Stimulated activated effector memory CD8-positive, alpha-beta T cell treated with anti-CD3 and anti-CD28 coated beads, Interleukin-12 subunit alpha, Interleukin-12 subunit beta, amount 100 ng/mL, for 72 hours (primary cell): Measurements from ENCODE around the gene NES.

ENCODE experiments used
- ATAC-seq: fragments of 150-1000 bp; cut with Tn5 transposase; 2 replicates; pipeline ENCODE4 v1.10.0; 2021
- DNase-seq, 2 donors: peaks; one replicate each; pipeline ENCODE4 v3.0.0; 2021 to 2022; ENCODE audit warnings: low spot score in 2 of 2
- H3K27ac Mint-ChIP-seq: one replicate; pipeline ENCODE4 v1.8.0; 2022; ENCODE audit warnings: mild to moderate bottlenecking, mixed read lengths
- H3K36me3 Mint-ChIP-seq: one replicate; pipeline ENCODE4 v1.8.0; 2022; ENCODE audit warnings: mild to moderate bottlenecking, mixed read lengths
- H3K4me1 Mint-ChIP-seq: one replicate; pipeline ENCODE4 v1.8.0; 2022; ENCODE audit warnings: mixed read lengths
- H3K4me3 Mint-ChIP-seq: one replicate; pipeline ENCODE4 v1.8.0; 2022; ENCODE audit warnings: mild to moderate bottlenecking, mixed read lengths
- H3K9me3 Mint-ChIP-seq: one replicate; pipeline ENCODE4 v1.8.0; 2022; ENCODE audit warnings: mixed read lengths

The NES gene

DNA sequence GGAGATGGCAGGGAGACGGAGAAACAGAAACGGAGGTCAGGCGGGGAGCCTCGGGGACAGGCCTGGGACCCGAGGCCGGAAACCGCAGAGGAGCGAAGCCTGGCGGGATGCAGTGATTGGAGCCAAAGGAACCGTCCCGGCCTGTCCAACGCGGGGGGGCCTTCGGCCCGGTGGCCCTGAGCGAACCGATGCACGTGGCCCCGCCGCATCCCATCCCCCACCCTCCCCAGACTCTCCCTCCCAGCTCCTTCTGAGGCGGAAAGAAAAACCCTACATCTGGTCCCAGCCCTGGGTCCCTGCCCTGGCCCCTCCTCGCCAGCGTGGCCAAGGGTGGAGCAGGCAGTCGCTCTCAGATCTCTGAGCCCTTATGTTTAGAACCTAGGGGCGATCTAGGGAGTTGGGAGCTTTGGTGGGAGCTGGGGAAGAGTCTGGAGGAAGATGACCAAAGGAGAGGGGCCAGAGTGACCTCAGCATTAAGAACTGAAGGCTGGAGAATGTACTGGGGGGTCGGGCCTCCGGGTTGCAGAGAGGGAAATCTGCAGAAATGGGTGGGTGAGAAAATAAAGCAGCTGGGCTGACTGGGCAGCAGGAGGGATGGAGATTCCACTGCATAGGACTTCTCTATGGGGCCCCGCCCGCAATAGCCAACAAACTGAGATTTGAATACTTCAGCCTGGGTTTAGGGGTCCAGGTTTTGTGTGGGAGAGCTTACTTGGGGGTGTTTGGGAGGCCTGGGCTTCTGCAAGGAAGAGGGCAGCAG is 29.6 kb upstream of the NES start:
- ATAC-seq: no peak
- DNase-seq: no peak
- peaks cover 7% of the 10 kb centered on the region for H3K36me3 Mint-ChIP-seq
- H3K9me3 Mint-ChIP-seq: no peaks in the 10 kb centered on the region
- no peak overlapping the region for H3K27ac Mint-ChIP-seq
- peaks cover 33% of the 10 kb centered on the region for H3K4me1 Mint-ChIP-seq
- H3K4me3 Mint-ChIP-seq: peak overlapping the region; percentile 89

DNA sequence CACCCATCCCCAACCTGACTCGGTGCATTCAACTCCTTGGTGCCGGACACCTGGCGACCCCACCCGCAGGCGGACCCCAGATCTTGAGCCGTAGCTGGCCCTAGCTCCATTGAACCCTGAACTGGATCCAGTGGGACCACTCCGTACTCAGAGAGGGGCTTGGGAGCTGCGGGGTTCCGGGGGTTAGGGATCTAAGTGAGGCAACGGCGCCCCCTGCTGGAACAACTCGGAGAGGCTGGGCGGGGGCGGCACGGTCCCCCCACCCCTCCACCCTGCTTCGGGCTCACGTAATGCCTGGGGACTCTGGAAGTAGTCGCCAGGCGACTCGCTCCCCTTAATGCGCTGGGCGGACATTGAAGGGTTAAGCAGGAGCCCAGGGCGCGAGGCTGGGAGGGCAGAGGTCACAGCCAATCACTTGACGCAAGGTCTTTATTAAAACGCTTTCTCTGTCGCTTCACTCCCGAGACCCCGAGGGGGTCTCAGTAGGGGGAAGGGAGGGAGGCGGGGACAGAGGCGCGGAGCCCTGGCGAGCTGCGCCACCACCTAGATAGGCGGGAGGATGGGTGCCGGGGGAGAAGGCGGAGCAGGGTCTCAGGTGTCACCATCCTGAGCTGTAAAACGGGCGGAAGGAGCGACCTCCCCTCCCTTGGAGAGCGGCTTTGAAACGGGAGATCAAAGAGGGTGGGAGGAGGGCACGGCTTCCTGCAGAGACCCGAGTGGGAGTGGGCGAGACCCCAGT is 28.9 kb upstream of the NES start:
- DNase-seq (peak; percentile 76 to 88), ATAC-seq (peak; percentile 77)
- H3K9me3 Mint-ChIP-seq: no peaks in the 10 kb centered on the region
- peak overlapping the region; percentile 89 for H3K4me3 Mint-ChIP-seq
- H3K36me3 Mint-ChIP-seq: peaks cover 7% of the 10 kb centered on the region
- peak overlapping the region; percentile 95 for H3K27ac Mint-ChIP-seq
- peaks cover 33% of the 10 kb centered on the region for H3K4me1 Mint-ChIP-seq

DNA sequence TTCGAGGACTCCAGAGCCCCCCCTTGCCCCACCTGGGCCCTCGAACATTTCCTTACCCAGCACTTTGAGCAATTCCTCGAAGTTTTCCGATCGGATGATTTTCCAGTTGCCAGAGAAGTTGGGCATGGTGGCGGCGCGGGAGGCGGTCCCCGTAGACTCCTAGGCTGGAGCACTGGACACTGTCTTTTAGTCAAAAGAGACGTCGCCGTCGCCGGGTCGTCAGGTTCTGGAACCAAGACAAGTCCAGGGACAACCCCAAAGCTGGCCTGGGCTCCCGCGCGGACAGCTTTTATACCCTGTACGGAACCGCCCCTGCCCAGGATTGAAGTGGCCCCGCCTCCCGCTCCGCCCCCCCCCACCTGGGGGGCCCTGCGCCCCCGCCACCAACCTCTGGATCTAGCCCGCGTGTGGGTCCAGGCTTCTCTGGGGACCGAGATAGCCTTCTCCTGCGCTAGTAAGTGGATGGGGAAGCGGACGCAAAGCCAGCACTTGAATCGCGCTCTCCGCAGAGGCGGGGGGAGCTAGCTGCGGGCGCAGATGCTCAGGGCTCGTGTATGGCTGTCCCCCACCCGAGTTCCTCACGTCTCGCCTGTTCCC is 28.2 kb upstream of the NES start, which contains the start of gene CRABP2:
TSS of gene CRABP2 (minus strand) at position 263 of the 597 bp plus-strand sequence. CDS start at position 126, 137 bp downstream.
- Mint-ChIP-seq H3K36me3 (peaks cover 7% of the 10 kb centered on the region), H3K27ac (peak within 1 kb of the TSS; percentile 95), H3K4me1 (peaks cover 33% of the 10 kb centered on the region), H3K4me3 (peak within 1 kb of the TSS; percentile 89), H3K9me3 (no peaks in the 10 kb centered on the region)
- DNase-seq (no peak), ATAC-seq (peak; percentile 60)

DNA sequence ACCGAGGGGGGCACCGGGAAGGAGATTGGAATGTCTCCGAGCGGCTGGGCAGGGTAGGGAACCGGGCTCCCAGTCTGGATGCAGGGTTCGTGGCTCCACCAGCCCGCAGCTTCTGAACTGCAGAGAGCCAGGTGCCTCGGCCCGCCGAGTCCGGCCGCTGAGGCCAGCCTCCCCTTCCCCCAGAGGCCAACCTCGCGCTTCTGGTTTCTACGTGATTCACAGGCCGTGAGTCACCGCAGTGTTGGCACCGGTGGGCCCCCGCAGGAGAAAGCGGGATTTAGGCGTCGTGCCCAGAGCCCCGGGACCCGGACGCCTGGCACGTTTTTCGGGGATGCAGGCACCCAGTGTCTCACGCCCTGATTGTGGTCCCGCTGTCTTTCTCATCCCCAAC is 27.7 kb upstream of the NES start:
- ATAC-seq: peak; percentile 60
- H3K36me3 Mint-ChIP-seq: peaks cover 7% of the 10 kb centered on the region
- peaks cover 33% of the 10 kb centered on the region for H3K4me1 Mint-ChIP-seq
- DNase-seq: peak in 1 of 2 donors; percentile 30
- no peaks in the 10 kb centered on the region for H3K9me3 Mint-ChIP-seq
- H3K27ac Mint-ChIP-seq: peak overlapping the region; percentile 95
- H3K4me3 Mint-ChIP-seq: peak overlapping the region; percentile 89

DNA sequence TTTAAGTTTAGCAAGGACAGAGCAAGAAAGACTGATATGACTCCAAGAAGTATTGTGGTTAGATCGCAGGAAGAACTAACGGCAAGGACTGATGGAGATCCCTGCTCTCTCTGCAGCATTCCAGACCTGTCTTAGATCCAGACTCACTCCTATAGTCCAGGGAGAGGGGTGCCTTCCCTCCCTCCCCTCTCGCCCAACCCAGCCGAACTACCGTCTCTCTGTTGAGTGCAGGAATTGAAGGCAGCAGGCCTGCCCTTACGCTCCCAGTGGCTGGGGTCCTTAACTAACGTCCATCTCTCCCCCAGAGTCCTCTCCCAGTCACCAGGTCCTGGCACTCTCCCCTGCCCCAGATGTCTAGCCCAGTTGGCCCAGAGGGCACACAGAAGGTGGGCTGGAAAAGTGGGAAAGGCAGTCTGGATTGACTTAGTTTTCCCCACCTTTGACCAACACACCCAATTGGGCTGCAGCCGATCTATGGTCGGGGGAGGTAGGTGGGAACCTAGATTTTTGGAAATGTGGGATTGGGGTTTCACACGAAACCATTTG is 27.0 kb upstream of the NES start:
- peaks cover 33% of the 10 kb centered on the region for H3K4me1 Mint-ChIP-seq
- no peak overlapping the region for H3K27ac Mint-ChIP-seq
- no peak for DNase-seq
- H3K36me3 Mint-ChIP-seq: peaks cover 7% of the 10 kb centered on the region
- no peaks in the 10 kb centered on the region for H3K9me3 Mint-ChIP-seq
- peak overlapping the region; percentile 89 for H3K4me3 Mint-ChIP-seq
- no peak for ATAC-seq

DNA sequence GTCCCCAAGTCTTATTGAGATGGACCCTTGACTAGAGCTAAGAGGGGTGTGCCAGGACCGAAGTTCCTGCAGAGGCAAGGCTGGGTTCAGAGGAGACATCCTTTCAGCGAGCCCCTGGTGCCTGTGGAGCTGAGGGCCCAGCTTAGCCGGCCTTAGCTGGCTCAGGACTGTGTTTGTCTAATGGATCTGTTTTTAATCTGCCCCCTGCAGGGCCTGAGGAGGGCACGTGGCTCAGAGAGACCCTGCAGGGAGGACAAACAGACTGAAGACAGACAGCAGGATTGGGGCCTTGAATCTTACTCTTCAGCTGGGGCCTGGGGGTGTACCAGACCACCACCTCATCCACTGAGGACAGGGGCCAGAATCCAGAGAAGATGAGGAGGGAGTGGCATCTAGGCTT is 26.5 kb upstream of the NES start:
- H3K4me3 Mint-ChIP-seq: no peak overlapping the region
- H3K4me1 Mint-ChIP-seq: peaks cover 33% of the 10 kb centered on the region
- H3K36me3 Mint-ChIP-seq: peaks cover 10% of the 10 kb centered on the region
- DNase-seq (no peak), ATAC-seq (no peak)
- H3K27ac Mint-ChIP-seq: no peak overlapping the region
- H3K9me3 Mint-ChIP-seq: no peaks in the 10 kb centered on the region

DNA sequence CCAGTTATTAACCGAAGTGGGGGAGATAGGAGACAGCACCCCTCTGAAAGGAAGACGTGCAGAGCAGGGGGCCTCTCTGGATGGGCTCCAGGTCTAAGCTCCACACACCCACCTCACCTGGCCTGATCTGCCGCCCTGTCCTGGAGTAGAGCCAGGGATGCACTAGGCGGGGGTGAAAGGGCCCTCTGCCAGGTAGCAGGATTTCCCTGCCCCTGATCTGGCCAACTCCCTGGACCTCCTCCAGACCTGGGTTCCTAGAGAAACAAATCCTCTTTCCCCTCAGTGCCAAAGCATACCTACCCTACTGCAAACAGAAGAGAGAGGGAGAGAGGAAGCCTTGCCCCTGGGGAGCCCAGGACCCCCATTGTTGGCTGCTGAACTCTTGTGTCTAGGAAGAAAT is 26.1 kb upstream of the NES start:
- Mint-ChIP-seq H3K4me3 (no peak overlapping the region), H3K27ac (no peak overlapping the region), H3K4me1 (peaks cover 33% of the 10 kb centered on the region)

DNA sequence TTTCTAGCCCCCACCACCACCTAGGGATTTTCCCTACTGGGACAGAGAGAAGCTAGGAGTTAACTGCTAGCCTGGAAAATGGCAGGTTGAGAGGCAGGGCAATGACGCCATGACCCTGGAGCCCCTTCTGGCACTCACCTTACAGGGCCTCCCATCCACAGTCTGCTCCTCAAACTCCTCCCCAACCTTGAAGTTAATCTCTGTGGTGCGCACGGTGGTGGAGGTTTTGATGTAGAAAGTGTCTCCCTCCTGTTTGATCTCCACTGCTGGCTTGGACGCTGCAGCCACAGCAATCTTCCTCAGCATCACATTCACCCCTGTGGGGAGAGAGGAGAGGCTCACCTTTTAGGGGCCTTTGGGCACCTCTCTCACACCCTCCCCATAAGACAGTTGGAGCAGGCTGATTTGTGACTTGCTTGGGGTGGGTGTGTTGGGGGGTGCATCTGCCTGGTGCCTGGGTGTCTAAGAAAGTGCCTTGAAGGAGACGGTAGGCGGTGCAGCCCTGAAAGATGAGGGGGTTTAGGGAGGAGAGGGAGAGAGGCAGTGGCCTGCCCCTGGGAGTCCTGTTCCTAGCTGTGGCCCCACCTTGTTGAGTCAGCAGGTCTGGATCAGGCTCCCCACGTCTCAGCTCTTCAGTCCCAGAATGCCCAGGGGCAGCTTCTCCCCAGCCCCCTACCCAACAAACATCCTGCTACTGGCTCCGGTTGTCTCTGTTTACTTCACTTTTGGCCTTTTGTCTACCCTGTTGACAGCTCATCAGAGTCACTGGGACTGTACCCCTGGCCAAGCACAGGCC is 23.7 kb upstream of the NES start:
- H3K27ac Mint-ChIP-seq: no peak overlapping the region
- DNase-seq (no peak), ATAC-seq (no peak)
- no peaks in the 10 kb centered on the region for H3K9me3 Mint-ChIP-seq
- H3K36me3 Mint-ChIP-seq: peaks cover 9% of the 10 kb centered on the region
- H3K4me3 Mint-ChIP-seq: no peak overlapping the region
- H3K4me1 Mint-ChIP-seq: peaks cover 20% of the 10 kb centered on the region

More for the DNA sequence above, 26.1 kb upstream of the NES start:
- Mint-ChIP-seq H3K9me3 (no peaks in the 10 kb centered on the region), H3K36me3 (peaks cover 12% of the 10 kb centered on the region)
- DNase-seq: no peak
- no peak for ATAC-seq

DNA sequence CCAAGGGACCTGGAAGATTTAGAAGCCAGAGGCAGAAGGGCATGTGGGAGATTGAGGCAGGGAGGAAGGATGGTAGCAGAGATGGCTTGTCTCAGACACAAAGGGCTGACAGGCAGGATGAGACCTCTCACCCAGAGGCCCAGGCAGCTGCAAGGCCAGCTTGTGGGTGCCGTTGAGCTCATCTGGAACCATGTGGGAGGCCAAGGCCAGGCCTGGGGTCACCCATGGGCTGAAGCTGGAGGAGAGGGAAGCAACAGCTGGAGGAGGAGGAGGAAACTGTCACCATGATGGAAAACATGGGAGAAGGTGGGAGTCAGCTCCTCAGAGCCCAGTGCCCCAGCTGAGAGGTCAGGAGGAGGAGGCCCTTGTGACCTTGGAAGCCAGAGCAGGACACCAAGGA is 21.8 kb upstream of the NES start:
- DNase-seq (no peak), ATAC-seq (no peak)
- no peaks in the 10 kb centered on the region for H3K9me3 Mint-ChIP-seq
- H3K36me3 Mint-ChIP-seq: peaks cover 6% of the 10 kb centered on the region
- H3K4me3 Mint-ChIP-seq: no peak overlapping the region
- H3K27ac Mint-ChIP-seq: peak overlapping the region; percentile 26
- peaks cover 3% of the 10 kb centered on the region for H3K4me1 Mint-ChIP-seq

DNA sequence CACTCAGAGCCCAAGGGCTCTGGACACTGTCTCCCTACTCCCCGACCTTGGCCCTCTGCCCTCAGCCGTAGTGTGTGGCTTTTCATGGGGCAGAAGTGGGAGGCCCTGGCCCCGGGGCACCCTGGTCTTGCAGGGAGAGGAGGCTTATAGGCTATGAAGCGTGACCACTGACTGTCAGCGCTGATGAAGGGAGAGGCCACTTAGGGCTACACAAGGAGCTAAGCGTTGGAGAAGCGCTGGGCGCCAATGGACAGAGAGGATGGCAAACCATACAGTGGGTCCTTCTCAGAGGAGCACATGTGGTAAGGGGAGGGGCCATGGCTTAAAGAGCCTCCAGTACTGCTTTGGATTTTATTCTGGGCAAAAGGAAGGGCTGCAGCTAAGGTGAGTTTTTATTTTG is 20.3 kb upstream of the NES start:
- peaks cover 6% of the 10 kb centered on the region for H3K36me3 Mint-ChIP-seq
- no peak overlapping the region for H3K4me3 Mint-ChIP-seq
- H3K9me3 Mint-ChIP-seq: no peaks in the 10 kb centered on the region
- DNase-seq (no peak), ATAC-seq (no peak)
- peaks cover 12% of the 10 kb centered on the region for H3K4me1 Mint-ChIP-seq
- H3K27ac Mint-ChIP-seq: no peak overlapping the region

DNA sequence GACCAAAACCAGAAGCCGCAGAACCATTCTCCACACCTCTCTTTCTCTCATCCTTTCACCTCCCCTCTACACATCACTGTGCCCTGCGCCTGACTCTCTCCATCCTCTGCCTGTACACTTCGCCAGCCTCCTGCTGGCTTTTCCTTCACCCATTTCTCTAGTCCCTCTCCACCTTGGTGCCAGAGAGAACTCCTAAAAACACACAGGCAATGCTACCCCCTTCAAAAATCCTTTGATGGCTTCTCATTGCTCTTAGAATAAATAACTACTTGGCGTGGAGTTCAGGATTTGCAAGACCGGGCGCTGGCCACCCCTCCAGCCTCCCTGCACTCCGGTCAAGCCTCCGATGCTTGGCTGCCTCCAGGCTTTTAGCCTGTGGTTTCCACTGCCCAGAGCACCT is 19.5 kb upstream of the NES start:
- Mint-ChIP-seq H3K9me3 (no peaks in the 10 kb centered on the region), H3K4me1 (peaks cover 19% of the 10 kb centered on the region), H3K27ac (no peak overlapping the region), H3K4me3 (no peak overlapping the region), H3K36me3 (peaks cover 6% of the 10 kb centered on the region)
- no peak for DNase-seq
- ATAC-seq: no peak

DNA sequence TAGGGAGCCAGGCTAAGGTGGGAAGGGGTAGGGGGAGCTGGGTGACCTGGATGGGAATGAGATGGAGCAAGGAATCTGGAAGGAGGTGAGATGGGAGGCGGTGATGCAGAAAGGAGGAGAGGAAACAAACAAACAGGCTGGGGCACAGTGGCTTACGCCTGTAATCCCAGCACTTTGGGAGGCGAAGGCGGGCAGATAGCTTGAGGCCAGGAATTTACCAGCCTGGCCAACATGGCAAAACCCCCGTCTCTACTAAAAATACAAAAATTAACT is 17.4 kb upstream of the NES start:
- H3K9me3 Mint-ChIP-seq: no peaks in the 10 kb centered on the region
- H3K36me3 Mint-ChIP-seq: peaks cover 6% of the 10 kb centered on the region
- H3K4me1 Mint-ChIP-seq: peaks cover 25% of the 10 kb centered on the region
- DNase-seq (no peak), ATAC-seq (no peak)
- H3K4me3 Mint-ChIP-seq: no peak overlapping the region
- no peak overlapping the region for H3K27ac Mint-ChIP-seq

DNA sequence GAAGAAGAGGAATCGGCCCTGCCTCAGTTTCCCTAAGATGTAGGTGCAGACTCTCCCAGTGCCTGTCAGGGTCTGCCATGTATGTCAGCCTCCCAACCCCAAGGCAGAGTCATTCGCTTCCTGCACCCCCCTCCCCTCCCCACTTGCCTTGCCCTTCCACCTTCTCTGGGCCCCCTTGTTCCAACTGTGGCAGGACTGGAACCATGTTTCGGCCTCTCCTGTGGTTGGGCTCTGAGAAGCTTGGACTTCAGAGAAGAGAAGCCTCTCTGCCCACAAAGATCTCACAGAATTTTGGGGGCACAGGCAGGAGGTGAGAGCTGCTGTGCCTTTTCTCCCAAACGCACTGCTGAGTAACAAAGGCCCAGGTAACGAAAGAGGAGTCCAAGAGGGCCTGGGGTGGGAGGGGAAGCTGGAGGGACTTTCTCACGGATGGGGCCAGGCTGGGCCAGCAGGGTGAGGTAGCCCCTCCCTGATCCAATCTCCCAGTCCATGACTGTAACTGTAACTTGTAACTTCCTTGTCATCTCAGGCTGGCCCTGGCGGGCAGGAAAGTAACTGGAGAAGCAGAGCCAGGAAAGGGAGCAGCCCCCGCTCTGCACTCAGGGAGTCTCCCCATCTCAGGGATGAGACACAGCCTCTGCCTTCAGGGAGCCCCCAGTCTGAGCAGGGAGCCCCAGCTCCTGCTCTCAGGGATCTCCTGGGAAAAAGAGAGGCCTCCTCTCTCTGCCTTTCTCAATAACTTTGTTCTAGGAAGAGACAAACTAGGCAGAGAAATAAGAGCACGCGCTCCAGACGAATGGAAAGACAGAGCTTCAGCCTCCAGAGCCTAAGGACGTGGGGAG is 16.9 kb upstream of the NES start:
- Mint-ChIP-seq H3K4me1 (peaks cover 30% of the 10 kb centered on the region), H3K4me3 (no peak overlapping the region), H3K9me3 (no peaks in the 10 kb centered on the region), H3K27ac (no peak overlapping the region), H3K36me3 (peaks cover 6% of the 10 kb centered on the region)
- DNase-seq: no peak
- no peak for ATAC-seq
